RCC 7860 (cell line): ENCODE results near the gene ATRX.
"Not testable (repeated sequence)": the region's sequence is repeated elsewhere in the genome, so short reads cannot be mapped to it uniquely, and the experiment has no call there.

ENCODE experiments used
- DNase-seq: peaks from one replicate; pipeline ENCODE4 v3.0.0-alpha.2; 2015; ENCODE audit warnings: low spot score
- FAIRE-seq: peaks from 2 replicates; lab custom pipeline; 2012; peaks lifted over from hg19 to GRCh38; lab: Jason Lieb, UNC

Gene ATRX

DNA sequence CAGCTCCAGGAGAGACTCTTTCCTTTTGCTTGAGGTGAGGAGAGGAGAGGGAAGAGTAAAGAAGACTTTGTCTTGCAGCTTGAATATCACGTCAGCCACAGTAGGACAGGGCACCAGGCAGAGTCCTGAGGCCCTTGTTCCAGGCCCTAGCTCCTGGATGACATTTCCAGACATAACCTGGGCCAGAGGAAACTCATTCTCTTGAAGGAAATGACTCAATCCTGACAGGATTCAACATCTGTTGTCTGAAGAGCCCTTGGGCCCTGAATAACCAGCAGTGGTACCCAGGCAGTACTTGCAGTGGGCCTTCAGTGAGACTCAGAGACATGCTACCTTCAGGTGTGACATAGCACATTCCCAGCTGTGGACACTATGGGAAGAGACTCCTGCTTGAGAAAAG lies 276.0 kb downstream of the ATRX start:
- FAIRE-seq, result no peak

DNA sequence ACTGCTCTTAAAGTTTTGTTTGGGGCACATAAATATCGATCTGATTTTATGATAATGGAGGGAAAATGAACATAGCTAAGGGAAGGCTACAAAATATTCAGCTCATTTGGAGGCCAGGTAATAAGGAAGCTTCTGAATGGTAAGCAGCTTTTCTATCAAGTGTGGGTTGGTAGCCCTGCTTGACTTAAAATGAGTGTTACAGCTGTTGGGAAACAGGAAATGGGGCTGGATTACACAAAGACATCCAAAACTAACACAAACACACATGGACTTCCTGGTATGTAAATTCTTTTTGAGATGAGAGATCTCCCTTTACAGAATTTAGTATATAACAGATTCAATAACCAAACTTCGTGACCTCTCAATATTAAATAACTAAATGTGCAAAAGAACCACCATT lies 280.8 kb downstream of the ATRX start:
- DNase-seq (no peak), FAIRE-seq (no peak)

More for the DNA sequence above, 276.0 kb downstream of the ATRX start:
- DNase-seq, result no peak

DNA sequence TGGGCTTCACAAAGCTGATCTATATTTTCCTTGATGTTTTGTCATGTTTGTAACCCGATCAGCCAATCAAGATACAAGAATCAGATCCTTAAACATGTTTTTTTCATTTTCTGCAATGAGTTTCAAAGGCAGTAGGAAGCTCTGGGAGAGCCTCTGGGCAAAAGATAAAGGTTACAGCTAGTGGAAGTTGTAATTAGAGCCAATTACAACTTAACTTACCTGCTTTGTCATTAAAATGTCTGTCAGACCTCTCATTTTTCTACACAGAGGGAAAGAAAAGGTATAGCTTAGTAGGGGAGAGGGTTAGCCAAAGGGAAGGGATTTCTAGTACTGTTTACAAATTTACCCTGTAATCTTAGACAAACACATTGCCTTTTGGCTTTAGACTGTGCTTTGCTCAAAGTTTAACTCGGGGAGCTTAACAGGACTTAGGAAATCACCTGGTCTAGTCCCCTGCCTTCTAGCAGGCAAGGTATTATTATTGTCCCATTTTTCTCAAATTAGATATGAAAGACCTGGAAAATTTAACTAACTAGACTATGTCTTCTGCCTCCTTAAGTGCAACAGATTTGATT lies 283.0 kb downstream of the ATRX start:
- no peak for FAIRE-seq
- no peak for DNase-seq

DNA sequence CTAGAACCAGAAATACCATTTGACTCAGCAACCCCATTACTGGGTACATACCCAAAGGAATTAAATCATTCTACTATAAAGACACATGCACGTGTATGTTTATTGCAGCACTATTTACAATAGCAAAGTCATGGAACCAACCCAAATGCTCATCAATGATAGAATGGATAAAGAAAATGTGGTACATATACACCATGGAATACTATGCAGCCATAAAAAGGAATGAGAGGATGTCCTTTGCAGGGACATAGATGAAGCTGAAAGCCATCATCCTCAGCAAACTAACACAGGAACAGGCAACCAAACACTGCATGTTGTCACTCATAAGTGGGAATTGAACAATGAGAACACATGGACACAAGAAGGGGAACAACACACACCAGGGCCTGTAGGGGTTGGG lies 285.9 kb downstream of the ATRX start:
- FAIRE-seq, DNase-seq: not testable (repeated sequence)

DNA sequence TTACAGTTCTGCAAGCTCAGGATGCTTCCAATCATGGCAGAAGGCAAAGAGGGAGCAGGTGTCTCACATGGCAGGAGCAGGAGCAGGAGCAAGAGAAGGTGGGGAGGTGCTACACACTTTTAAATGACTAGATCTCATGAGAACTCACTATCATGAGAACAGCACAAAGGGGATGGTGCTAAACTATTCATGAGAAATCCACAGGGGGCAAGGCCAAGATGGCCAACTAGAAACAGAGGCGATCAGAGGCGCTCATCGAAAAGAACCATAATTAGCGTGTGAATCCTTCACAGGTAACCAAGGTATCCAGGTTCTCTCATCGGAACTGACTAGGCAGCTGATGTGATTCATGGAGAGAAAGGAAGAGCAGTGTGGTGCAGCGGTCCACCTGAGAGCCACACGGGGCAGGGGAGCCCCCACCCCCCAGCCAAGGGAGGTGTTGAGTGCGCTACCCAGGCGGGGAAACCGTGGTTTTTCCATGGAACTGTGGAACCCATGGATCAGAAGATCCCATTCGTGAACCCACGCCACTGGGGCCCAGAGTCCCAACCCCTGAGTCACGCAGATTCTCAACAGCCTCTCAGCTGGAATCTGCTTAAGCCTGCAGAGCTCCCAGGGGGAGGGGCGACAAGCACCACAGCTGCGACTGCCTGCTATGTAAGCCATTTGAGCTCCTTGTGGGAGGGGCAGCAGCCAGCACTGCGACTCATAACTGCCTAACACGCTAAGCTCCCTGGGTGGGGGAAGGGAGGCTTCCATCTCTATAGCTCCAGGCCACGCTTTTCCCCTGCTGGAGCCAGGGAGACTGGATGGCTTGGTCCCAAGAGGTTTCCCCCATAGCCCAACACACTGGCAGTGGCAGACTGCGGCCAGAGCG lies 292.1 kb downstream of the ATRX start:
- FAIRE-seq (no peak), DNase-seq (peak; percentile 62)

DNA sequence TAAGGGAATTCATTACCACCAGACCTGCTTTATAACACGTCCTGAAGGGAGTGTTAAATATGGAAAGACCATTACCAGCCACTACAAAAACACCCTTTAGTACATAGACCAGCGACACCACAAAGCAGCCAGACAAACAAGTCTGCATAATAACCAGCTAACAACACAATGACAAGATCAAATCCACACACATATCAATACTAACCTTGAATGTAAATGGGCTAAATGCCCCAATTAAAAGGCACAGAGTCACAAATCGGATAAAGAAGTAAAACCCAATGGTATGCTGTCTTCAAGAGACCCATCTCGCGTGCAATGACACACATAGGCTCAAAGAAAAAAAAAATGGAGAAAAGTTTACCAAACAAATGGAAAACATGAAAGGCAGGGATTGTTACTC lies 302.0 kb downstream of the ATRX start:
- DNase-seq, result no peak

DNA sequence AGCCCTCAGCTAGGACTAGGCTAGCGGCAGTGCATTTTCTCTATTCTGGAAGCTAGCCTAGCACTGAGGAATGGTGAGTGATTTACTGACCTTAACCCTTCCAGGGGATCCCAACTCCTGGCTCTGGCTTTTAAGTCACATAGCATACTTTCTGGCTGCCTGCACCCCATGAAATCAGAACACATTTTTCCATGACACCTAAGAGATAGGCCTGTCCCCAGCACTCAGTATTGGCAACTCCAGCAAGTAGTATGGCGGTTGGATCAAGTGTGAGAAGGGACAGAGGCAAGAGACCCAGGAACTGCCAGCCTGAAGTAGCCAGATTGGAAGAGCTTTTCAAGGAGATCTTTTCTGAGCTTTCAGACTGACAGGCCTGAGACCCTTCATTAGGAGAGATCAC lies 330.6 kb downstream of the ATRX start:
- no peak for DNase-seq
- FAIRE-seq, result no peak

More for the DNA sequence above, 302.0 kb downstream of the ATRX start:
- FAIRE-seq, result no peak
